IPS-20b (cell line): ENCODE results near the gene PSMB7.

Source experiments
- H3K27ac ChIP-seq: one replicate; pipeline ENCODE4 v1.5.1; 2013; ENCODE audit warnings: low read length
- H3K27me3 ChIP-seq: 2 replicates; pipeline ENCODE4 v1.6.1; 2013; ENCODE audit warnings: mild to moderate bottlenecking, low read length, inconsistent platforms; ENCODE audit not compliant: insufficient read depth
- H3K36me3 ChIP-seq: 2 replicates; pipeline ENCODE4 v1.6.1; 2013; ENCODE audit warnings: low read depth, mild to moderate bottlenecking, inconsistent platforms, low read length, moderate library complexity; ENCODE audit not compliant: insufficient read depth
- H3K4me1 ChIP-seq: 2 replicates; pipeline ENCODE4 v1.6.1; 2013; ENCODE audit warnings: mild to moderate bottlenecking, control low read depth, inconsistent platforms, low read length, moderate library complexity; ENCODE audit not compliant: insufficient read depth
- H3K4me3 ChIP-seq: 2 replicates; pipeline ENCODE4 v1.5.1; 2013; ENCODE audit warnings: mild to moderate bottlenecking, low read length, inconsistent platforms
- H3K9ac ChIP-seq: 2 replicates; pipeline ENCODE4 v1.6.1; 2013; ENCODE audit warnings: low read depth, mild to moderate bottlenecking, inconsistent platforms, low read length, moderate library complexity
- H3K9me3 ChIP-seq: 2 replicates; pipeline ENCODE4 v1.6.1; 2013; ENCODE audit warnings: mild to moderate bottlenecking, low read depth, low read length, inconsistent platforms; ENCODE audit not compliant: insufficient read depth

PSMB7 gene

DNA sequence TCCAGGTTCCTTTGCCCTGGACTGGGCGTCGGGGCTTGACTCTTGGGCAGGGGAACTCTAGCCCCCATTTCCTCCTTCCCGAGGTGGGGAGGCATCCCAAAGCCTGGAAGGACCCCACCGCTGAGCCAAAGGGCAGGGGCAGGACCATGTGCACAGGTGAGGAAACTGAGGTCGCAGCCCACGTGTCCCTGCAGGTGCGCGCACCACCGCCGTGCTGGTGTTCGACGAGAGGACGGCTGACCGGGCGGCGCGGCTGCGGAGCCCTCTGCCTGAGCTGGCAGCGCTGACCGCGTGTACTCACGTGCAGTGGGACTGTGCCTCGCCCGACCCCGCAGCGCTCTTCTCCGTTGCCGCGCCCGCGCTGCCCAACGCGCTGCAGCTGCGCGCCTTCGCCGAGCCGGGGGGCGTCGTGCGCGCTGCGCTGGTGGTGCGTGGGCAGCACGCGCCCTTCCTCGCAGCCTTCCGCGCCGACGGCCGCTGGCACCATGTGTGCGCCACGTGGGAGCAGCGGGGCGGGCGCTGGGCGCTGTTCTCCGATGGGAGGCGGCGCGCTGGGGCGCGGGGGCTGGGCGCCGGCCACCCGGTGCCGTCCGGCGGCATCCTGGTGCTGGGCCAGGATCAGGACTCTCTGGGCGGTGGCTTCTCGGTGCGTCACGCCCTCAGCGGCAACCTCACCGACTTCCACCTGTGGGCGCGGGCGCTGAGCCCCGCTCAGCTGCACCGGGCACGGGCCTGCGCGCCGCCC, 37.8 kb upstream of the PSMB7 start:
- no peak overlapping the region for H3K9ac ChIP-seq
- peak overlapping the region; percentile 50; the same call in 1 of the 2 replicates for H3K4me3 ChIP-seq
- H3K36me3 ChIP-seq, result no peaks in the 10 kb centered on the region

GRCh38 chr9:124452326-124452725, 37.1 kb upstream of the PSMB7 start:
- peaks cover 39% of the 10 kb centered on the region for H3K27me3 ChIP-seq
- H3K4me3 ChIP-seq, result no peak overlapping the region
- H3K9me3 ChIP-seq, result no peaks in the 10 kb centered on the region
- no peak overlapping the region for H3K9ac ChIP-seq
- no peak overlapping the region for H3K27ac ChIP-seq
- H3K4me1 ChIP-seq, result peaks cover 4% of the 10 kb centered on the region; the same call in 1 of the 2 replicates
- H3K36me3 ChIP-seq, result no peaks in the 10 kb centered on the region

More for the DNA sequence above, 37.8 kb upstream of the PSMB7 start:
- Histone ChIP-seq H3K4me1 (peaks cover 4% of the 10 kb centered on the region; the same call in 1 of the 2 replicates), H3K9me3 (no peaks in the 10 kb centered on the region), H3K27ac (no peak overlapping the region), H3K27me3 (peaks cover 39% of the 10 kb centered on the region)

GRCh38 chr9:124450931-124451661, 35.9 kb upstream of the PSMB7 start:
- no peaks in the 10 kb centered on the region for H3K36me3 ChIP-seq
- peaks cover 39% of the 10 kb centered on the region for H3K27me3 ChIP-seq
- H3K4me3 ChIP-seq, result peak overlapping the region; percentile 71
- H3K9me3 ChIP-seq, result no peaks in the 10 kb centered on the region
- peaks cover 4% of the 10 kb centered on the region; the same call in 1 of the 2 replicates for H3K4me1 ChIP-seq
- H3K27ac ChIP-seq, result no peak overlapping the region
- H3K9ac ChIP-seq, result peak overlapping the region; percentile 54; the same call in 1 of the 2 replicates

DNA sequence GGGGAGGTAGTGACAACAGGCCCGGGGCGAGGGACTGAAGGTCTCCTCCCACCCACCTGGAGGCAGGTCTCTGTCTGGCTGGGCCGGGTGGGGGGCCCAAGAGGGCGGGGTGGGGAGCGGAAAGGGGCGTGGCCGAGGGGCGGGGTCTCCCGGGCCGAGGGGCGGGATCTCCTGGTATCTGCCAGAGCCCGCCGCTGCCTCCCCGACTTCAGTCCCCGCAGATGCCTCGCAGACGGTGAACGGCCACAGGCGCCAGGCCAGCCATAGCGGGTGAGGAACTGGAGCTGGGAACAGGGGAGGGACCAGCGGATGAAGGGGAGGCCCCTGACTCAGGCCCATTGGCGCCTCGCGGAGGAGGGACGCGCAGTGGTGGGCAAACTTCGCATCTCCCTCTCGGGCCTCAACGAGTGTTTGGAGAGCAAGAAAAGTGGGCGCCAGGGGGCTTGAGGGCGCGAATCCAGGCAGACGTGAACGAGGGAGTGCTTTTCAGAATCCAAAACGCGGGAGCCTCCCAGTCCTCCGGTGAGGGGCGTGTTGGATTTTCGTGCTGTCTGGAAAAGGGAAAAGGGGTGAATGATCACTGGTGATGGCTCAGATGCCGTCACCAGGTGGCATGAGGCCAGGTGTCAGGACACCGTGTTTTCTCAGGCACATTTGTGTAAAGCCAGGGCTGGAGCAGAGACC, 35.1 kb upstream of the PSMB7 start, which contains the start of gene ADGRD2:
ADGRD2 (plus strand) TSS at position 211 of the 684 bp plus-strand sequence. CDS start 1,216 bp downstream, outside the sequence.
- H3K4me3 ChIP-seq, result peak within 1 kb of the TSS; percentile 71
- H3K27ac ChIP-seq, result no peak within 1 kb of the TSS

DNA sequence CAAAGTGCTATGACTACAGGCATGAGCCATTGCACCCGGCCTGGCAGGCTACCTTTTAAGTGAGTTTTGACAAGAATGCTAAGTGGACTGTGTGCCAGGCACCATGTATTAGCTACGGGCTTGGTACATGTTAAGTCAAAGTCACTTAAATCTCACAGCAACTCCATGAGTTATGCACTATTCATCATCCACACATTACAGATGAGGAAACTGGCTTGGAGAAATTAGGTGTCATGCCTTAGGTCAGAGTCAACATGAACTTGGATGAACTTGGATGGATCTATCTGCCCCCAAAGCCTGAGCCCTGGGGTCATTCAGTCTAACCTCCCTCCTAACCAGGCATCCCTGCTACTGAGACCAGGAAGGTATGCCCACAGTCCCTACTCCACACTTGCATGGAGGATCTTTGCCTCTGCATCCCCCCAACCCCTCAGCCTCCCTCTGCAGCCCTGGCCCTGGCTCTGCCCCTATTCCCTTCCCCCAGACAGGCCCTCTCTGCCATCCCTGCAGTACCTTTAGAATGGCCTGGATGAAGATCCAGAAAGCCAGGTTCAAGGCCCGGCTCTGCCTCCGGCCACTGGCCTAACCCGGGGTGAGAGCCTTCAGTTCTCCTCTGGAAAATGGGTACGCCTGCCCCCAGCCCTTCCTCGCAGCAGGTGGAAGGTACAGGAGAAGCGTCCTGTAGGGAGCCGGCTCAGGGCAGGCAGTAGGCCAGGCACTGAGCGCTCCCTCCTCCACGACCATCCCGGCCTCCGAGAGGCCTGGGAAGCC, 34.3 kb upstream of the PSMB7 start:
- Histone ChIP-seq H3K36me3 (no peaks in the 10 kb centered on the region), H3K4me3 (no peak overlapping the region), H3K9ac (no peak overlapping the region), H3K9me3 (no peaks in the 10 kb centered on the region), H3K27me3 (peaks cover 39% of the 10 kb centered on the region), H3K27ac (no peak overlapping the region), H3K4me1 (peaks cover 4% of the 10 kb centered on the region; the same call in 1 of the 2 replicates)

More for the DNA sequence above, 35.1 kb upstream of the PSMB7 start, which contains the start of gene ADGRD2:
- peaks cover 4% of the 10 kb centered on the region; the same call in 1 of the 2 replicates for H3K4me1 ChIP-seq
- no peaks in the 10 kb centered on the region for H3K36me3 ChIP-seq
- no peaks in the 10 kb centered on the region for H3K9me3 ChIP-seq
- peak within 1 kb of the TSS; percentile 54; the same call in 1 of the 2 replicates for H3K9ac ChIP-seq
- peaks cover 39% of the 10 kb centered on the region for H3K27me3 ChIP-seq

DNA sequence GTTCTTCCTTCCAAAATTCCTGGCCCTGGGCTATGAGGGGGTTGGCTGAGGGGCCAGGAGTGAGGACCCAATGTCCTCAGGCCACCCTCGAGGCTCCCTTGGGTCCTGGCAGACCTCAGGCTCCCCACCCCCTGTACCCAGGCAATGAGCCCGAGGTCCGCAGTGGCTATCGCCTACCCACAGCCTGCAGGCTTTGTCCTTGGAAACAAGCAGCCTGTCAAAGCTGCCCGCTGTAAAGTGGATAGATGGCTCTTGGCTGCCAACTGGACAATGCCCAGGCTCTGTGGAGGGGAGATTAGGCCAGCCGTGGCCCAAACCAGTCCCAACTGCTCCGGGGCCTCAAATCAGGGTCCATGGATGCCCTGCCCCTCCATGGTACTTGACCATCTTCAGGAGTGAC, 32.8 kb upstream of the PSMB7 start:
- H3K27ac ChIP-seq, result no peak overlapping the region
- peaks cover 4% of the 10 kb centered on the region; the same call in 1 of the 2 replicates for H3K4me1 ChIP-seq
- H3K9me3 ChIP-seq, result no peaks in the 10 kb centered on the region
- H3K27me3 ChIP-seq, result peaks cover 26% of the 10 kb centered on the region
- no peak overlapping the region for H3K4me3 ChIP-seq
- H3K9ac ChIP-seq, result no peak overlapping the region
- H3K36me3 ChIP-seq, result no peaks in the 10 kb centered on the region

GRCh38 chr9:124447297-124447661, 32.0 kb upstream of the PSMB7 start:
- no peaks in the 10 kb centered on the region for H3K36me3 ChIP-seq
- H3K9me3 ChIP-seq, result no peaks in the 10 kb centered on the region
- no peak overlapping the region for H3K9ac ChIP-seq
- no peak overlapping the region for H3K27ac ChIP-seq
- H3K4me1 ChIP-seq, result peaks cover 4% of the 10 kb centered on the region; the same call in 1 of the 2 replicates
- no peak overlapping the region for H3K4me3 ChIP-seq
- peaks cover 19% of the 10 kb centered on the region for H3K27me3 ChIP-seq

- H3K27me3 ChIP-seq, result no peaks in the 10 kb centered on the region
- H3K36me3 ChIP-seq, result no peaks in the 10 kb centered on the region
- no peaks in the 10 kb centered on the region for H3K9me3 ChIP-seq
- no peak overlapping the region for H3K9ac ChIP-seq
- no peak overlapping the region for H3K27ac ChIP-seq
- H3K4me3 ChIP-seq, result no peak overlapping the region
- no peaks in the 10 kb centered on the region for H3K4me1 ChIP-seq
Measured at GRCh38 chr9:124444166-124444565, 28.9 kb upstream of the PSMB7 start.

DNA sequence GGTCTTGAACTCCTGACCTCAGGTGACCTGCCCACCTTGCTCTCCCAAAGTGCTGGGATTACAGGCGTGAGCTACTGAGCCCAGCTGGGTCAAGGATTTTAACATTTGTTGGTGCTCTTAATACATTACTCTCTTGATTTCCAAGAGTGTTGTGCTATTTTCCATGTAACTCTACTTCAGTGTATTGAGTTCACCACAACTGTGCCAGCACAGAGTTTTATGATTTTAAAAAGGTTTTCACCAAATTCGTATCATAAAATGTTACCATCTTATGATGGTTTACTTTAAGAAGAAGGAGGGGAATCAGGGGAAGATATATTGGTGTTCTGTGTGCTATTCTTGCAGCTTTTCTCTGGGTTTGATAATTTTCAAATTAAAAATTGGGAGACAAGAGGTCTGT, 28.4 kb upstream of the PSMB7 start:
- H3K4me1 ChIP-seq, result no peaks in the 10 kb centered on the region
- H3K9me3 ChIP-seq, result no peaks in the 10 kb centered on the region
- H3K27ac ChIP-seq, result no peak overlapping the region
- H3K27me3 ChIP-seq, result no peaks in the 10 kb centered on the region
- no peaks in the 10 kb centered on the region for H3K36me3 ChIP-seq
- H3K4me3 ChIP-seq, result no peak overlapping the region
- H3K9ac ChIP-seq, result no peak overlapping the region

DNA sequence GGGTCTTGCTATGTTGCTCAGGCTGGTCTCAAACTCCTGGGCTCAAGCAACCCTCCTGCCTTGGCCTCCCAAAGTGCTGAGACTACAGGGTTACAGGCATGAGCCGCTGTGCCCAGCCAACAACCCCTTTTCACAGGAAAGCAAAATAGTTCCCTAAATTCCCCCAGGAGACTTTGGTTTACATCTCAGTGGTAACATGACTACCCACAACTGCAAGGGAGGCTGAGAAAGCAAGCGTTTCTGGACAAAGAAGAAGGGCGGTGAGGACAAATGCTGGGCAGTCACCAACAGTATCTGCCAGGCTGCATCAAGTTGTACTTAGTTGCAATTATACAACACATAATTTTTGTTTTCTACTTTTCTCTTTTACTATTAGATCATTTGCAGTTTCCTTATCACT, 27.6 kb upstream of the PSMB7 start:
- Histone ChIP-seq H3K4me1 (no peaks in the 10 kb centered on the region), H3K4me3 (no peak overlapping the region), H3K36me3 (no peaks in the 10 kb centered on the region), H3K27me3 (no peaks in the 10 kb centered on the region), H3K9me3 (no peaks in the 10 kb centered on the region), H3K9ac (no peak overlapping the region), H3K27ac (no peak overlapping the region)

GRCh38 chr9:124442379-124442778, 27.1 kb upstream of the PSMB7 start:
- H3K27ac ChIP-seq, result no peak overlapping the region
- H3K9me3 ChIP-seq, result no peaks in the 10 kb centered on the region
- no peak overlapping the region for H3K4me3 ChIP-seq
- H3K4me1 ChIP-seq, result no peaks in the 10 kb centered on the region
- no peaks in the 10 kb centered on the region for H3K36me3 ChIP-seq
- H3K27me3 ChIP-seq, result no peaks in the 10 kb centered on the region
- H3K9ac ChIP-seq, result no peak overlapping the region
